Renal cortical epithelial cell (primary cell): ENCODE measurements around the gene PID1. TPM values are rescaled to one million over a fixed set of nuclear protein-coding genes. Genes with fewer than 3 reads are reported as not detected.

Experiments
- DNase-seq: peaks from one replicate; pipeline ENCODE4 v3.0.0-alpha.2; 2011; ENCODE audit warnings: low read depth
- total RNA-seq: library from RNA; depleted of rRNA; stranded (reverse); fragments of >200 nt; gene quantifications from 2 replicates; pipeline ENCODE4 v1.2.3, GENCODE V29; 2014

PID1 gene, protein sequence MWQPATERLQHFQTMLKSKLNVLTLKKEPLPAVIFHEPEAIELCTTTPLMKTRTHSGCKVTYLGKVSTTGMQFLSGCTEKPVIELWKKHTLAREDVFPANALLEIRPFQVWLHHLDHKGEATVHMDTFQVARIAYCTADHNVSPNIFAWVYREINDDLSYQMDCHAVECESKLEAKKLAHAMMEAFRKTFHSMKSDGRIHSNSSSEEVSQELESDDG
- total RNA-seq = 1.0 and 1.5 TPM in 2 replicates

DNA sequence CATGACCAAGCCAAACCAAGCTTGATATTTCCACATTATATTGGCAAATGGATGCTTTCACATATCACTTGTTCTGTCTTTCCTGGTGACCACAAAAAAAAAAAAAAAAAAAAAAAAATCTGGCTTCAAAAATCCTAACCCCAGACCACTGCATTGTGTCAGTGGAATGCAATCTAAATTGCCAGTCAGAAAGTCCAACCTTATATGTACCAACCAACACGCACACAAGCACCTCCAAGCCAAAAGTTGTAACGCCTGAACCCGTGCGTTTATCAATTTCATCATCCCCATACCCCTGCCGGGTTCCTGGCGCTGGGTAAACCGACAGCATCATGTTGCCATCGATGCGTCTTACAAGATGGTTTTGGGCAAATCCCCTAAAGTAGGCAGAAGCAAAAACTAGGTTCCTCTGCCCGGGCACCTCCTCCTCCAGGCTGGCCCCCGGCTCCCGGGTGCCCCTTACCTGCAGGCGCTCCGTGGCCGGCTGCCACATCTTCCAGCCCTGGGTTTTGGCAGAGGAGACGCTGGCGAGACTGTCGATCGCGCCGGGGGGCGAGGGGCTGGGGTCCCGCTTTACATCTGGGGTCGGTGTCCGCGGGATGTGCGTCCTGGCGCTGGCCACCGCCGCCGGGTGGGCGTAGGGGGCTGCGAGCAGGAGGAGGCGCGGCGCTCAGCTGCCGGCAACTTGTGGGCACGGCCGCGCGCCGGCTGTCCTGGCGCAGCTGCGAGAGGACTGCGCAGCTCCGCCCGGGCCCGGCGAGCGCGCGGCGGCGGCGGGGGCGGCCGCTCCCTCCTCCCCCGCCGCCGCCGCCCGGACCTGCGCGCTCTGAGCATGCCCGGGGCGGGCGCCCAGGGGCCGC lies at the start of gene PID1:
Gene PID1 (minus strand): TSS at position 737 of the 860 bp plus-strand sequence. CDS start 244 bp downstream, at position 493.
- no peak for DNase-seq

DNA sequence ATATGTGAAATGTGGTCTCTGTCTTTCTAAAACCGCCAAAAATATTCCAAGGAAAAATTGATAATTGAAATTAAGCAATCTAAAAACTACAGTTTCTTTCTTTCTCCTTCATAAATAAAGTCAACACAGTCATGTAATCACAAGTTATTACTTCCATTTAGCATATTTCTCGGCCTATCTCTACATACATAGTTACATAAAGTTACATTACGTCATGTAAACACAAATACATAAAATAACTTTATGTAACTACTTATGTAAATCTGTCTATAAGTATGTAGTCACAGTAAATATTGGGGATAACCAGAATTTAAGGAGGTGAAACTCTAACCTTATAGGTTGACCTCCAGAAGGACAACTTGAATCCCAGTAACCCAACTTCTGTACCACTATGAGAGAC lies 48.5 kb upstream of the PID1 start:
- DNase-seq = no peak

DNA sequence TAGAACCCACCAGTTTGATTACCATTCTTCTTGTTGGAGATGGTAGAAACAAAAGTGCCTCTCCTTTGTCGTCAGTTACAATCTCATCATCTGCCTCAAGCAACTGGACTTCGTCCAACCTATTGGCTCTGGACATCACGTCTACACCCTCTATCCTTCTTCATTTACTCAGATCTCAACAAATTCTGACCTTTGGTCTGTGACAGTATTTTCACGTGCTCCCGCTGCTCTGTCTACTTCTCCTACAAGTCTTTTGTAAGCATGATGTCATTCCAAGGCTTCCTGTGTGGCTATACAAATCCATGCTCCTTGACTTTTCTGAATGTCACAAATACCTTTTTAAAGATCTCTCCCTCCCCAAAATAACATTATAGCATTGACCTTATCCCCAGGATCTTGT lies 43.0 kb upstream of the PID1 start:
- no peak for DNase-seq

DNA sequence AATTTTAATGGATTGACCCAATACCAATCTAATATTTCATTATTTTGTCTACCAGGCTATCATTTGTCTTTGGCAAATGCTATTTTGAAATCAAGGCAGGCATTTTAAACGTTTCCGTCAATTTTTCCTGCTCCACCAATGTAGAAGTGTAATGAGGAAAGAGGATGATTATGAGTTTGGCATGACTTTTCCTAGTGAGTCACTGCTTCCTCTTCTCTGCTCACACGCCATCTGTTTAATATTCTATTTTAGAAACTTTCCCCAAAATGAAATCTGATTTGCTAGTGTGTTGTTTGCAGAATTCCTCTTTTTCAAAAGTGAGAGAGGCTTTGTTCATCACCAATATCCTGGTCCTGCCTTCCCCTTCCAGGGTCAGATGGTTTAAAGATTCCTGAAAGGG lies 42.5 kb upstream of the PID1 start:
- DNase-seq = no peak

DNA sequence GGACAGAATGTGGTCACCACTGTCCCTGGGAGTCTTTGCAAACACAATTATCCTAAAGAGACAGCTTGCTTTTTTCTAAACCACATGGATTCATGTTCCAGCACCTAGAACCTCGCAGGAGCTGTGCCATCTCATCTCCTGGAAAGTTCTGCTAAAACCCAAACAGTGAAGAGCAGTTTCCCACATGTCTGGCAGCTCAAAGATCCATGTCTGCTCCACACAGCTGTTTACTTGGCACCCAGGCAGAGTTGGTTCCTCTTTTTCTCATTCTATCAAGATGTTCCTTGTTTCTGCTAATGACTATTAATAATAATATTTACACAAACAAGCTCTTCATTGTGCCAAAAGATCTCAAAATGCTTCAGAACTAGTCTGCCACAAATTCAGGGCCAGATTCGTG lies 30.1 kb upstream of the PID1 start:
- no peak for DNase-seq

DNA sequence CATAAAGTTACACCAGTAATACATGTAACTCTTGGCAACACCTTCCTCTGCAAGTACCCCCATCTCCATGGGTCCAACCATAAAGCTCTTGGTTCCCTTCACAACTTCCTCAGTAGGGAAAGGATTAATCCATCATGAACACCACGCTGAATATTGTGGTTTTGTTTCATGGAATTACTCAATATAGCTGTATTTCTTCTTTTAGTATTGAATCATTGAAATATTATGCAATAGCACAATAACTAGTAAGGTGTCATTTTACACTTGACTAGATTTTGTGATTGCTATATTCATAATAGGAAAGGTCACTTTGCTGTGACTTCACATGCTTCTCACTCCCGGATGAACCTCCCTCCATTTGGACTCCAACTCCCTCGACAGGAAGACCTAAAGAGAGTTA lies 29.7 kb upstream of the PID1 start:
- no peak for DNase-seq

DNA sequence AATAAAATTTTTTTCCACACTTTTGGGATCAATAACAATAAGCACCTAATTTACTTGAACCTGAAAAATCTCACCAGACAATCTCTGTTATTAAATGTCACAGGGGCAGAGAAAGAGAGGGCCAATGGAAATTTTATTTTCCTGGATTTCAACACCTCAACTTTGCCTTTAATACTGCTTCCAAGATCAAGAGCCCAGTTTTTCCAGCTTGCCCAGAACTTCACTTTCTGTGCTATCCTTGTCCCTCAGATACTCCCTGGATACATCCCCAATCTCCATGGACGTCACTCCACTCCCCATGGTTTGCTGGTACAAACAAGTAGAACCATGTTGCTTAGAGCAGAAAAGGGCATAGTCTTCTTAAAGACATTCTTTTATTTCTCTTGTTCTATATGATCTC lies 29.3 kb upstream of the PID1 start:
- no peak for DNase-seq

DNA sequence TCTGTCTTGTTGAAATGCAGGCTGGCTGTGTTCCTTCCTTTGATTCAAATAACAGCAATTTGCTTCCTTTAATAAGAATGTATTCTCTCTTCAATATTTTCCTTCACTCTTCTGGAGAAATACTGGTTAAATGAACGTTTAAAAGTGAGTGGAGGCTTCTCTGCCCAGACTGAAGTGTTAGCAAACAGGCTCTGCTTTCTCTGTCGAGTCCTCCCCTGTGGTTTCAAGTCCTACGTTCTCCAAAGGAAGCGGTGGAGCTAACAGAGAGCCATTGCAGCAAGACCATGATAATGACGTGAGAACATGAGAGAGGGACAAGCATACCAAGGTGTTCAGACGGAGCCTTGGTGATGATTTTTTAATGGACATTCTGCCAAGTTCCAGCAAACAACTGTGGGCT lies 26.2 kb upstream of the PID1 start:
- no peak for DNase-seq

DNA sequence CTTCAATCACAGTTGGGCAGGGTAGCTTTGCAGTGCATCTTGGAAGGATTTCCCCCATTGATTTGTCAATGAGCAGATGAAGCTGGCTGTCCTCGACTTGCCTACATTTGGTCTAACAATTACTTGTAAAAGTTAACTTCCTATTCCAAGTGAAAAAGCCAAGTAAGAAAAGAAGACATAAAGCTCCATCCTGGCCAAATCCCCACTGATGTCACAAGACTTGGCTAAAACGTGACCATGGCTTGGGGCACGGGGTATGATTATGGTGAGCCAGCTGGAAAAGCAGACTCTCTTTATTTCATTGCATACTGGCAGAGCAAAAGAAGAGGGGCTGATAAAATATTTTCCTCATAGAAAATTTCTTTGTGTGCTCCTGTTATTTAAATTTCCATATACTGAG lies 25.4 kb upstream of the PID1 start:
- no peak for DNase-seq

DNA sequence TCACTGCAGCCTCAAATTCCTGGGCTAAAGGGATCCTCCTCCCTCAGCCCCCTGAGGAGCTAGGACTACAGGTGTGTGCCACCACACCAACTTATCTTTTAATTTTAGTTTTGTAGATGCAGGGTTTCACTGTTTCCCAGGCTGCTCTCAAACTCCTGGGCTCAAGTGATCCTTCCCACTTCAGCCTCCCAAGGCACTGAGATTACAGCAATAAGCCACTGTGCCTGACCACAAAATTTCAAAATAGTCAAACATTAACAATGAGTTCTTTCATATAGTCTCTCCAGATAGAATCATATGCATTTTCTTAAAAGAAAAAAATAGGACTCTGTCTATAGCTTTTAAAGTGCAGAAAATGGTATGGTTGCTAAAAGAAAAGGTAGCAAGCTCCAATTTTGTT lies 24.9 kb upstream of the PID1 start:
- DNase-seq = no peak

DNA sequence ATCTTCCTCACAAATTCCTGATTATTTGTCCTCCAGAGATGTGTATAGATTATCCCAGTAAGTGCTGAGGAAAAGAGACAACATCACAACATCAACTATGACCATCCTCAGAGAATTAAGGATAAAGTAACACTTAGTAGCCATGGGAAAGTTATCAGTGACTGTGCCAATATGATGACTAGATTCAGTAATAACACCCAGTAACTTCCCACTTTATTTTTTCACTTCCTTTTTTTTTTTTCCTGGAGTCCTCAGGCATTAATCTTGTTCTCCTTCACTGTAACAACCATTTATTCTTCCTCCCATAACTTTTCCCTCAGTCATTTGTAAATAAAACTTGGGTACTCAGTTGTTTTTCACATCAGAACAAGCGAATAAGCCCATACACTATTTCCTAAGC lies 16.7 kb upstream of the PID1 start:
- no peak for DNase-seq

DNA sequence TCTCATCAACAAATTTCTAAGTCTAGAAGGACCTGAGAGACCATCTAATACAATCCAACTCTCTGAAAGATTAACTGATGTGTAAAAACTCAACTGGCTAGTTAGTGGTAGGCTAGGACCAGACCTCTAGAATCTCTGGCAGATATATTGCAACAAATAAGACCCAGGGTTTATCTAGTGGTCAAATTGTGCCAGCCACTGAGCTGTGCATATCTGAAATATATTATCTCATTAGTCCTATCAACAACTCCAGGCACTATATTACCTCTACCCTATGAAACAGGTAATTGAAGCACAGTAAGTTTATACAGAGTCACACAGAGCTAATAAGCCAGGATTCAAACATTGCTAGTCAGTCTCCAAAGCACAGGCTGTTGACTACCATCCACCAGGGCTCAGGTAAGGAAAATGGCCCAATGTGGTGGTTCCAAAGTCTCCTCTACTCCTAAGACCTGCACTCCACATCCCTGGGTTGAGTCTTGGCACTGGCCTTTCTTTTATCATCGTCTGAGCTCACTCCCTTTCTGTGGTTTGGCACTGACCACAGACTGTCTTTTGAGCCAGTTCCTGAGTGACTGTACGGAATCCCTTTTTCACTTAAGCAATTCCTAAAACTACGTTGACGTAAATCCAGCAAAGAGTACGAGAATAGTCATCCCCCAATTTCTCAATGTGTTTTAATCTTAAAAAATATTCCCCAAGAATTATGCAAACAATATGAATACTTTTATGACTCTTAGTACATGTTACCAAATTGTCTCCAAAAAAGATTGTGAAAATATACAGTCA lies 11.9 kb upstream of the PID1 start:
- DNase-seq = peak; percentile 4

DNA sequence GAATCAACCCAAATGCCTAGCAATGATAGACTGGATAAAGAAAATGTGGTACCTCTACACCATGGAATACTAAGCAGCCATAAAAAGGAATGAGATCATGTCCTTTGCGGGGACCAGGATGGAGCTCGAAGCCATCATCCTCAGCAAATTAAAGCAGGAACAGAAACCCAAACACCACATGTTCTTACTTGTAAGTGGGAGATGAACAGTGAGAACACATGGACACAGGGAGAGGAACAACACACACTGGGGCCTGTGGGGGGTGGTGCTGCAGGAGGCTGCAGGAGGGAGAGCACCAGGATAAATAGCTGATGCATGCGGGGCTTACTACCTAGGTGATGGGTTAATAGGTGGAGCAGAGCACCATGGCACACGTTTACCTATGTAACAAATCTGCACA lies 8.4 kb upstream of the PID1 start:
- DNase-seq = no peak

DNA sequence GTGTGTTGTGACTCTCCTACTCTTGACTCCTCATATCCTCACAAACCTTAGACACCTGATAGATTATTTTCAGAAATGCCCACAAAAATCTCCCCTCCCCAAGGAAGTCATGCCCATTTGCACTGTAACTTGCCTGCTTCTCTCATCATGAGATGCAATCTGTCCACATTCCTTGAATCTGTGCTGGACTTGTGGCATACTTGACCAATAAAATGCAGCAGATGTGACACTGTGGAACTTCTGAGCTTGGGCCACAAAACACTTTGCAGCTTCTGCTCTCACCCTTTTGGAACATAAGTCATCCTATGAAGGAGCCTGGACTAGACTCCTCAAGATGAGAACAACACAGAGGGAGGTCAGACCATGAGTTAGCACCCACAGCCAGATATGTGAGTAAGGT lies 4.4 kb upstream of the PID1 start:
- DNase-seq = no peak

DNA sequence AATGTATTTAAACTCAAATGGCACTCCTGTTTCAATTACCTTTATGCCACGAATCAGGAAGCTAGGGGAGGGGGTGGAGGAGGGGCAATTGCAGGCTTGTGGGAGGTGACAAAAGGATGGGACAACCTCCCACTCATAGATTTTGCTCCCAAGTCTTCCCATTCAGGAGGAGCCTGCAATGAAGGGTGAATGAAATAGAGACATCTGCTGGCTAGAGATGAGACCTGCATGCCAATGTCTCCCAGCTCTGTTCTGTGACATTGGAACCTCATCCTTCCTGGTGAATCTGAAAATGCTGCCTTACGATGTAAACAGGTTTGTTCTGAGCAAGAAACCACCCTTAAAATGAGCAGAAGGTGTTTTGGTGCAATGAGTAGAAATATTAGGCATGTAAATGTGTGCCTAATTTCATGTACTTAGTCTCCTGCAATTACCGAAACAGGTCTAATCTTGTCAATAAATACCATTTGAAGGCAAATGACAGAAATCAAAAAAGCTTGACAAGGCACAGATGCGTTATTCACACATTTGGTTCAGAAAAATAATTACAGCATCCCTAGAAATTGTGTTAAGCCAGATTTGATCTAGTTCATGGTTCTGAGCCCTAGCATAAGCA lies 2.7 kb upstream of the PID1 start:
- DNase-seq = peak; percentile 76

DNA sequence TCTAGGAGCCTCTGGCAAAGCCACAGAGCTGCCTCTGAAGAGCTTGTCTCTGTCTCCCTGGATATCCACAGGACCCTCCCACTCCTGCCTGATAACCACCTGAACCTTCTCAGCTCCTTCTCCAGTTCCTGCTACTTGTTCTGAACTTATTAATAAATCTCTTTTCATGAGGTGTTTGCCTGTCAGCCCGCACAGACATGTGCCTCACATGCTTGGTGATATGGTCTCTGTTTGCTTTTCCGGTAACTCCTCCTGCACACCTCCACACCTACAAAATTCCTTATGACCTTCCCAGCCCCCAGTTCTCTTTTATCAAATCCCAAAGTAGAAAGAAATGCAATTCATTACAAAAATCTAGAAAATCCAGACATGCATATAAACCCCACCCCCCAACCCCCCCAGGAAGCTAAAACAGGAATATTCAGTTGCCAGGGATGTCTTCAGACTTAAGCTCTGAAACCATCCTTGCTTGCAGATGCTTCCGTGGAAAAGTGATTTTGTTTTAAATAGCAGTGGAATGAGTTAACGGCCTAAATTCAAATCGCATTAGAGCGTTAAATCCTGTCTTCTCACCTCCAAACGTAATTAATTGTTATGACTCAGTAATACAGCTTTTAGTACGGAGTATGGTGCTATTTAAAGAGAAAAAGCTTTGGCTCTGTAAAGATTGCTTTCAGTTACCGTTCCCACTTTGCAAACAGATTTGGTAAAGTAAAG lies 2.1 kb upstream of the PID1 start:
- no peak for DNase-seq

DNA sequence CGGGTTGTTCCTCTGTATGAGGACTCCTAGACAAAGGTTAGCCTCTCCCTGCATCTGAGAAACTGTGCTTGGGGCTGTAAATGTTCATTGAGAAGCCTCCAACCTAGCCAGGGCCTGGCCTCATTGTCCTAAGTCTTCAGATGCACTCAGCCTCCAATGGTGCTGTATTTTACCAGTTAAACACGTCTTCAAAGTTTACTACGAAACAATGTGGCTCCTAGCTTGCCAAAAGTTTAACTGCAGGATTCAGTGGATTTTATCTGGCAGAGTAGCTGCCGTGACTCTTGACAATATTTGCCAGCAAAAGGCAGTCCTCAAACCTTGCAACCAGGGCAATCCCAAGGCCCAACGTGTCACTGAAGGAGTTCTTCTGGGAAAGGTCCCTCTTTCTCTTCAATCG lies 1.1 kb downstream of the PID1 start:
- DNase-seq = no peak

DNA sequence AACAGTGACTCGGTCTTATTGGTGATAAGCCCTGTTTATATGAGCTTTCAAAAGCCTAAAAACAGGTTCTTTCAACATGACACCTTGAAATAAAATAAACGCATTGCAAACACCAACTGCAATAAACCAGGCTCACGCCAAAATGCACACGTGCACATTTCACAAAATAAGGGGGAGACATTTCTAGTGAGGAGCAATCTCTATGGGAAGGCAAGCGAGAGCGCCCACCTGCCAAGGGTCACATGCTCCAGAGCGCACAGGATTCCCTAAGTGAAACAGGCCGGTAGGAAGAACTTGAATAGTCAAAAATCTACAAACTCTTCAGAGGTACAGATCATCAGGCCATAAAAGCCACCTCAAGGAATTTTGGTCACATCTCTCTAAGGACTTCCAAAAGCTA lies 1.9 kb downstream of the PID1 start:
- DNase-seq = no peak

DNA sequence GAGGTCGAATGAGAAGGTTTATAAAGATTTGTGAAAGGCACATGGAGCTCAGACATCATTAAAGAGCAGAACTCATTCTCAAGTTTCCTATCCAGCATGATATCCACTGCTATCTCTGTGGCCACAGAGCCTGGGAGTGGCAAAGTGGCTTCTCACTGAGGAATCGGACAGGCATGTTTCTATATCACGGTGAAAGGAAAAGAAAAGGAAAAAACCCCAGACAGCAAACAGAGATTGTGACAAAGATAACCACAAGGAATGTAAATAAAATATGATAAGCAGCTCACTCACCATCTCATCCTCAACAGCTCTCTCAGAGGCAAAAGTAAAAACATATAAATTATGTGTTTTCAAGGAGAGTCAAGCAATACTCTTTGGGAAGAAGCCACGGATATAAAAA lies 2.5 kb downstream of the PID1 start:
- no peak for DNase-seq

DNA sequence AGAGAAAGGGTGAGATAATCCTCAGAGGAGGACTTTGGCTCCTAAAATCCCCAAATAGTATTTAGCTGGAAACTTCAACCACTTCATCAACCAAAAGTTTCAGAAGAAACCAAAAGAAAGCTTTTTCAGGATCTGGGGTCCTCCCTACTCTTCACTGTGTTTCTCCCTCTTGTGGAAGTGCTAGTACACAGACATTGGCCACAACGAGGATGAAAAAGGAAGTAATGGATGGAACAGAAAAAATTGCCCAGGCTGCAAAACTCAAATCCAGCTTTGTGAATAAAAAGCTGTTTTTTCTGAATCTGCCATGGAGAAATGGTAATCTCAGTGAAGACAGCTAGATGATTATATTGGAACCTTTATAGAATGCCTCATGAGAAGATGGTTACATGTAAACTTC lies 4.0 kb downstream of the PID1 start:
- no peak for DNase-seq

DNA sequence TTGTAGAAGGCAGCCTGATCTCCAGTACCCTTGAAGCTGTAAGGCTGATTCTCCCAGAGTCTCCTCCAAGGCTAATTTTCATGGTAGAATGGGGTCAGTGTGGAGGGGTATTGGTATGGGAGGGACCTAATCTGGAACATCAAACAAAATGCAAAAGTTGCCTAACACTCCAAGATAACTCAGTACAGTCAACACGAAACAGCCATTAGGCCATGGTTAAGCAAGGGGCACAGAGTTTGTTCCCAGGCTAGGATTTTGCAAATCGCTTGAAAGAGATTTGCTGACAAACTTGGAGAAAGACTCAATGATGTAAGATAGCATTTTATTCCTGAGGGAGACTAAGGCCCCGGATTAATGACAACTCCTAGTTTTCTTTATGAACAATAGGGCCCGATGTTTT lies 5.4 kb downstream of the PID1 start:
- DNase-seq = no peak

DNA sequence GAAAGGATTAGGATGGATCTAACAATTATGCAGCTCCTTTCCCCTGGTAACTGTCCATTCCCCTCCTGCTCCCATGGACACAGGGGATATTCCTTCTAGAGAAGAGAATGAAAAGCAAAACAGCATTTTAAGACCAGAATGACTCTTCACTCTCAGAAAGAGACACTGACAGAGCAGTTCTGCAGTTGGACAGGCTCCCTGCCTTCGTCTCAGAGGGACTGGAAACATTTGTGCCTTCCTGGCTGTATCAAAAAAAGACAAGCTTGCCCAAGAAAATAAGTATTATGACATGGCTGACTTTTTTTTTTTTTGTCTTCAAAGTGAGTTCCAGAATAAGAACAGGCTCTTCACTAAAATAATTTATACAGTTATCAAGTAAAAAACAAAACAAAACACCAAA lies 9.5 kb downstream of the PID1 start:
- no peak for DNase-seq
